SK-N-SH (cell line): Measurements from ENCODE around the gene GTPBP4.

Experiments used
- CHD2 ChIP-seq: fragments of 150-350 bp; IDR thresholded peaks from 2 replicates; pipeline ENCODE4 v1.6.1; 2018; ENCODE audit warnings: low read length; ENCODE audit not compliant: partially characterized antibody
- CTCF ChIP-seq: fragments of 200-600 bp; sonication (generic); IDR thresholded peaks from 2 replicates; pipeline ENCODE4 v1.6.1; 2017; ENCODE audit warnings: antibody characterized with exemption, mild to moderate bottlenecking, moderate library complexity
- ELF1 ChIP-seq: IDR thresholded peaks from 2 replicates; pipeline ENCODE4 v1.4.0; 2012
- EP300 ChIP-seq, 2 experiments: IDR thresholded peaks; 2 replicates each; pipeline versions ENCODE4 v1.4.0 to v1.6.1; 2012; ENCODE audit warnings: borderline replicate concordance in 1 of 2, low read depth in 1 of 2, low read length in 1 of 2
- FOXJ3 ChIP-seq: sonication (generic); formaldehyde crosslinking; IDR thresholded peaks from 2 replicates; pipeline ENCODE4 v1.5.1; 2020; ENCODE audit warnings: mild to moderate bottlenecking, missing genetic modification reagents
- MAX ChIP-seq: IDR thresholded peaks from 2 replicates; pipeline ENCODE4 v1.4.0; 2012; ENCODE audit warnings: low read depth
- MXI1 ChIP-seq: IDR thresholded peaks from 2 replicates; pipeline ENCODE4 v1.6.1; 2012; ENCODE audit warnings: mild to moderate bottlenecking, low read depth, low read length, improper control_type of control experiment
- NRF1 ChIP-seq: IDR thresholded peaks from 2 replicates; pipeline ENCODE4 v1.6.1; 2012; ENCODE audit warnings: low read depth, mild to moderate bottlenecking, low read length
- POLR2AphosphoS5 ChIP-seq: IDR thresholded peaks from 2 replicates; pipeline ENCODE4 v1.6.1; 2012; ENCODE audit warnings: low read depth, low read length
- REST ChIP-seq: IDR thresholded peaks from 2 replicates; pipeline ENCODE4 v1.6.1; 2012; ENCODE audit warnings: mild to moderate bottlenecking, low read depth, low read length, moderate library complexity
- SMC3 ChIP-seq: IDR thresholded peaks from 2 replicates; pipeline ENCODE4 v1.6.1; 2012; ENCODE audit warnings: low read depth, low read length, improper control_type of control experiment
- TCF12 ChIP-seq: IDR thresholded peaks from 2 replicates; pipeline ENCODE4 v1.4.0; 2012
- TEAD4 ChIP-seq: IDR thresholded peaks from 2 replicates; pipeline ENCODE4 v1.4.0; 2012; ENCODE audit warnings: mild to moderate bottlenecking, borderline replicate concordance; ENCODE audit not compliant: insufficient read depth

- TF ChIP-seq EP300 (IDR thresholded peaks at IDR 0.05; ENCODE audit: borderline replicate concordance in 1 of 2, low read depth in 1 of 2, low read length in 1 of 2) (no peak), TCF12 (no peak), CTCF (no peak), POLR2AphosphoS5 (no peak), TEAD4 (no peak), SMC3 (no peak), MAX (no peak), CHD2 (no peak), FOXJ3 (CRISPR knock-in tag) (no peak), REST (no peak), NRF1 (no peak), ELF1 (no peak), MXI1 (no peak)
These were observed 4.2 kb downstream of the GTPBP4 start for GRCh38 chr10:992467-992866.
